ENCODE results near the gene PPM1H. TPM values are rescaled to one million over a fixed set of nuclear protein-coding genes. Genes with fewer than 3 reads are reported as not detected.
A peak's percentile ranks its signal among the peaks of the same experiment; 100 is the strongest.

PPM1H gene
- total RNA-seq, 4 donors from 2014 or later: 0.46 to 3.4 (median 1.3) TPM

DNA sequence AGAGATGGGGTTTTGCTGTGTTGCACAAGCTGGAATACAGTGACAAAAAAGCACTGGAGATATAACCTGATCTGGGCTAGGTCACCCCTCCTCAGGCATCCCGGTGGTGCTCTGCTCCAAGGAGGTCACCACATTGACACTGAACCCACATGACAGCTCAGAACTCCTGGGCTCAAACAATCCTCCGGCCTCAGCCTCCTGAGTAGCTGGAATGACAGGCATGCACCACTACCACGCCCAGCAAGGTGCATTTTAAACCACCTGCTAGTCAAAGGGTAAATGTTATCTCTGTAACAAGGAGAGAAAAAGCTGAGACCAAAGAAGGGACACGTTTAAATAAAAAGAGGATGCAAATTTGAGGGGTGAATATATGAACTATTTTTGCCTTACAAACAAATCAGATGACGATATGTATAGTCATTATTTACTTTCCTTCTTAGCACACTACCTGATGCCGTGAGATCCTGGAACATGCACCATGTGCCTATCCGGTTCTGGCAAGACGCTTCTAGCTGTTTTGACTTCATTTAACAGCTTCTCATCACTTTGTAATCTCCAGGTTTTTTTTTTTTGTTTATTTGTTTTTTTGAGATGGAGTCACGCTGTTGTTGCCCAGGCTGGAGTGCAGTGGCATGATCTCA, 135.1 kb downstream of the PPM1H start:
- no peaks in the 10 kb centered on the region for H3K36me3 ChIP-seq
- TF ChIP-seq CTCF (IDR thresholded peaks at IDR 0.05 in 4 of 5, conservative IDR thresholded peaks at IDR 0.05 in 1 of 5) (no peak), POLR2A (IDR thresholded peaks at IDR 0.05) (no peak)
- H3K4me1 ChIP-seq: no peaks in the 10 kb centered on the region
- in situ Hi-C loops (cut with MboI; ENCODE audit: low sequenced_read_pairs in 4 of 4): loop anchor here in 3 of 4 donors (10.0 to 25.0 kb wide), 3 partner anchors 215 to 538 kb away; partner anchors contain the start of gene USP15 (in 2 of the 3)
- DNase-seq: no peak
- no peaks in the 10 kb centered on the region for H3K27me3 ChIP-seq
- ATAC-seq: no peak
- H3K27ac ChIP-seq: no peak overlapping the region
- H3K4me3 ChIP-seq: no peak overlapping the region
- intact Hi-C loops (cut with DNase I; ENCODE audit: low total_unique reads): no loop called here
- H3K9me3 ChIP-seq: no peaks in the 10 kb centered on the region

DNA sequence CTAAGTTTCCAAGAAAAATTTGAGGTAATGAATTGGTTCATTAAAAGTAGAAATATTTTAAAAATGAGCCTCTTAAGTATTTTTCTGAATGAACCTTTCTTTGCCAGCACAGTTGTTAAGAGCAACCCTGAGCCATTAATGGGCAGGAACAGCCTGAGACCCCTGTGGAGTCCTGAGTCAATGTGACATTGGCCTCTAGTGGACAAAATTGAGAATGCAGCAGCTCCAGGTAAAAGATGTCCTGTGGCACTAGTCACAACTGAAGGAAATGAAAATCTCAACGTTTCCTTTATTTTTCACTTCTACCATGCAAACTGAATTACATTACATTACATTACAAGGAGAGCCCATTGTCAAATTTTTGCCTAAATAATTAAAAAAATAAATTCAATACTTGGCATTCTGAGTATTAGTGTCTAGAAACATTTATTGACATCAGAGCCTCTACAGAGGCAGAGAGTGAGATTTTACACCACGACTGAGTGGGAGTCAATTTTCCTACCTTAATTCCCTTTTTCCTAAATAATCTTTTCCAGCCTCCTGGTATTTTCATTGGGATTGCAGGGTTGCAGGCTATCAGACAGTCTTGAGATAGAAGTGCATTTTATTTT, 135.7 kb downstream of the PPM1H start:
- DNase-seq: no peak
- ATAC-seq: peak; percentile 62 to 67
- Histone ChIP-seq H3K9me3 (no peaks in the 10 kb centered on the region), H3K4me3 (no peak overlapping the region), H3K36me3 (no peaks in the 10 kb centered on the region), H3K27me3 (no peaks in the 10 kb centered on the region), H3K4me1 (no peaks in the 10 kb centered on the region), H3K27ac (no peak overlapping the region)
- in situ Hi-C loops (cut with MboI; ENCODE audit: low sequenced_read_pairs in 4 of 4): loop anchor here in 3 of 4 donors (10.0 to 25.0 kb wide), 3 partner anchors 214 to 537 kb away; partner anchors contain the start of gene USP15 (in 2 of the 3)
- peak; percentile 71 to 90 (median 83) for TF ChIP-seq CTCF (IDR thresholded peaks at IDR 0.05 in 4 of 5, conservative IDR thresholded peaks at IDR 0.05 in 1 of 5)
- TF ChIP-seq POLR2A (IDR thresholded peaks at IDR 0.05): no peak
- intact Hi-C loops (cut with DNase I; ENCODE audit: low total_unique reads): no loop called here

- Histone ChIP-seq H3K4me3 (peak overlapping the region in 1 of 4 donors; percentile 32), H3K4me1 (peaks cover 8 to 15% of the 10 kb centered on the region in 2 donors), H3K27ac (peak overlapping the region in 2 of 4 donors; percentile 0 to 8), H3K9me3 (no peaks in the 10 kb centered on the region), H3K36me3 (no peaks in the 10 kb centered on the region), H3K27me3 (no peaks in the 10 kb centered on the region)
- ATAC-seq (no peak), DNase-seq (no peak)
- TF ChIP-seq POLR2A (IDR thresholded peaks at IDR 0.05) (no peak), CTCF (IDR thresholded peaks at IDR 0.05 in 4 of 5, conservative IDR thresholded peaks at IDR 0.05 in 1 of 5) (peak in 1 of 5 experiments; percentile 11)
- in situ Hi-C loops (cut with MboI; ENCODE audit: low sequenced_read_pairs in 4 of 4) (loop anchor here (5.0 to 25.0 kb wide), 6 partner anchors 209 to 532 kb away; partner anchors contain the start of gene USP15 (in 2 of the 4)), intact Hi-C loops (cut with DNase I; ENCODE audit: low total_unique reads) (loop anchor here (1.0 kb wide), 3 partner anchors 191 to 356 kb away; no protein-coding TSS in a partner anchor)
Measured at GRCh38 chr12:62794218-62794583, 140.7 kb downstream of the PPM1H start.

DNA sequence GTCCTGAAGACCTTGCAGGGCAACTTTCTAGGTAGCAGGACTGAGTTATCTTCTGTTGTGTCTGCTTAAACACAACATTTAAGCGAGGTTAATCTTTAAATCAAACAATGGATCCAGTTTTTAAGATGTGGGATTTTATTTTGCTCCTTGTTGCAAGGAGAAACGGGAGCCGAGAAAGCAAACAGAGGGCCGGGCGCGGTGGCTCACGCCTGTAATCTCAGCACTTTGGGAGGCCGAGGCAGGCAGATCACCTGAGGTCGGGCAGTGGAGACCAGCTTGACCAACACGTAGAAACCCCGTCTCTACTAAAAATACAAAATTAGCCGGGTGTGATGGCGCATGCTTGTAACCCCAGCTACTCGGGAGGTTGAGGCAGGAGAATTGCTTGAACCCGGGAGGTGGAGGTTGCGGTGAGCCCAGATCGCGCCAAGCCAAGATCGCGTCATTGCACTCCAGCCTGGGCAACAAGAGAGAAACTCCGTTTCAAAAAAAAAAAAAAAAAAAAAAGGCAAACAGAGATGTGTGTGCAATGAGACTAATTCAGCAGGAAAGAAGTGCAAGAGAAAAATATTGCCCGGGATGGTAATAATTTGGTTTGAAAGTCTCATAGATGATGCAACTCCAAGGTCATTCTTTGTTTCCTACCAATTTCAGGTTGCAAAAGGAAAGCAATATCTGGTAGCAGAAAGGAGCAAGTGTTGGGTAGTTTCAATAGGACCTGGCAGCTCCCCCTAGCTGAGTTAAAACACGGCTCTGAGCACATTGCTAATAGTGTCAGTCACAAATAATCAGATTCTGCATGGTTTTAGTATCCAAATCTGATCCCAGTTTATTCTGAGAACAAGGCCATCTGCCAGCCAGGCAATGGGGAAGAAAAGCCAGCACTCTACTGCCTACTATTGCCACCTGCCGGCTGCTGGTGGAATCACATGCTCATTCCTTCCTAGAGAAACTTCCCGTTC, 141.4 kb downstream of the PPM1H start:
- TF ChIP-seq CTCF (IDR thresholded peaks at IDR 0.05 in 4 of 5, conservative IDR thresholded peaks at IDR 0.05 in 1 of 5) (peak; percentile 86 to 97 (median 92)), POLR2A (IDR thresholded peaks at IDR 0.05) (no peak)
- peak; percentile 81 to 88 for ATAC-seq
- no peak overlapping the region for H3K27ac ChIP-seq
- peaks cover 8 to 15% of the 10 kb centered on the region in 2 donors for H3K4me1 ChIP-seq
- no peaks in the 10 kb centered on the region for H3K27me3 ChIP-seq
- peak overlapping the region; percentile 10 to 49 (median 33) for H3K4me3 ChIP-seq
- in situ Hi-C loops (cut with MboI; ENCODE audit: low sequenced_read_pairs in 4 of 4) (loop anchor here (5.0 to 25.0 kb wide), 6 partner anchors 209 to 531 kb away; partner anchors contain the start of gene USP15 (in 2 of the 4)), intact Hi-C loops (cut with DNase I; ENCODE audit: low total_unique reads) (loop anchor here (1.0 kb wide), 3 partner anchors 190 to 355 kb away; no protein-coding TSS in a partner anchor)
- no peaks in the 10 kb centered on the region for H3K36me3 ChIP-seq
- H3K9me3 ChIP-seq: no peaks in the 10 kb centered on the region
- DNase-seq: peak; percentile 56 to 71

All from gastrocnemius medialis (tissue), 4 donors.